Spinal cord (tissue), 10 donors: Measurements from ENCODE around the gene ZBP1. TPM values are rescaled to one million over a fixed set of nuclear protein-coding genes. Genes with fewer than 3 reads are reported as not detected.

Experiments used
- DNase-seq, 6 donors: peaks; one replicate each; pipeline versions ENCODE4 v3.0.0 to v3.0.0-alpha.2; 2013 to 2015; ENCODE audit warnings: low spot score in 6 of 6, low read depth in 4 of 6
- H3K27ac ChIP-seq: one replicate; pipeline ENCODE4 v1.5.1; 2013; ENCODE audit warnings: low read depth, low read length, control low read depth
- H3K27me3 ChIP-seq: one replicate; pipeline ENCODE4 v1.6.1; 2013; ENCODE audit warnings: low read length; ENCODE audit not compliant: control insufficient read depth, insufficient read depth
- H3K36me3 ChIP-seq: one replicate; pipeline ENCODE4 v1.6.1; 2013; ENCODE audit warnings: low read length; ENCODE audit not compliant: control insufficient read depth, insufficient read depth
- H3K4me1 ChIP-seq: one replicate; pipeline ENCODE4 v1.6.1; 2013; ENCODE audit warnings: low read length; ENCODE audit not compliant: control insufficient read depth, insufficient read depth
- H3K4me3 ChIP-seq: one replicate; pipeline ENCODE4 v1.5.1; 2013; ENCODE audit warnings: low read depth, low read length, control low read depth
- H3K9me3 ChIP-seq: one replicate; pipeline ENCODE4 v1.6.1; 2013; ENCODE audit warnings: low read length; ENCODE audit not compliant: control insufficient read depth, insufficient read depth
- WGBS: methylation state at CpG from one replicate; pipeline ENCODE4 v1.1.5; 2013; ENCODE audit warnings: missing lambda C conversion rate; ENCODE audit not compliant: insufficient coverage; 5-methylcytosine and 5-hydroxymethylcytosine counted together
- polyA plus RNA-seq, 2 donors: library from polyadenylated mRNA; unstranded; fragments of 120-200 nt; gene quantifications; one replicate each; pipeline ENCODE4 v1.2.1, GENCODE V29; 2013; ENCODE audit not compliant: insufficient read length in 2 of 2
- total RNA-seq, 2 donors: library from RNA; depleted of rRNA in 1 of 2; stranded (reverse); fragments of 120-200 nt in 1 of 2; fragments of >200 nt in 1 of 2; gene quantifications; one replicate each; pipeline versions ENCODE4 v1.2.3 to v1.2.4, GENCODE V29; 2013 to 2014
- donor health status: healthy.

The ZBP1 gene
- total and polyA plus RNA-seq, 4 donors = 0.06 to 0.20 (median 0.14) TPM; not detected in 1

DNA sequence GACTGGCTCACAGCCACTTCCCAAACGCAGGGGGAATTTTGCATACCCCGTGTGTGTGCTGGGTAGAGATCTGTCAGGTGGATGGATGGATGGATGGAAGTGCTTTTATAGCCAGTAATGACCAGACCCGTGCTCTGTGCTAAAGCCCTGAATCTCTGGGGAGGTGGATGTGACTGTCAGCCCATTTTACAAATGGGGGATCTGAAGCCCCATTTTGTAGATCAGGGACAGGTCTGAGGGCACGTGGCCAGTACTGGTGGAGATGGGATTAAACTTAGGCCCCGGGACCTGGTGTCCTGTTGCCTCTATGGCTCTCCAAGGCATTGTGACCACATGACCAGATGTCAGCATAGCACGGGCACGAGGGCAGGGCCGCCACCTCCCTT, 38.2 kb upstream of the ZBP1 start:
- Histone ChIP-seq H3K27me3 (no peaks in the 10 kb centered on the region), H3K4me1 (peaks cover 65% of the 10 kb centered on the region), H3K27ac (no peak overlapping the region), H3K9me3 (no peaks in the 10 kb centered on the region), H3K4me3 (no peak overlapping the region), H3K36me3 (peaks cover 62% of the 10 kb centered on the region)
- WGBS = 78% methylated on average over 8 of the region's 8 CpGs
- DNase-seq = no peak

GRCh38 chr20:57657535-57658446, 37.6 kb upstream of the ZBP1 start:
- Histone ChIP-seq H3K4me3 (no peak overlapping the region), H3K9me3 (no peaks in the 10 kb centered on the region), H3K27ac (no peak overlapping the region), H3K4me1 (peaks cover 58% of the 10 kb centered on the region), H3K36me3 (peaks cover 69% of the 10 kb centered on the region), H3K27me3 (no peaks in the 10 kb centered on the region)
- peak in 1 of 6 donors; percentile 8 for DNase-seq
- WGBS = 82% methylated on average over 31 of the region's 36 CpGs

DNA sequence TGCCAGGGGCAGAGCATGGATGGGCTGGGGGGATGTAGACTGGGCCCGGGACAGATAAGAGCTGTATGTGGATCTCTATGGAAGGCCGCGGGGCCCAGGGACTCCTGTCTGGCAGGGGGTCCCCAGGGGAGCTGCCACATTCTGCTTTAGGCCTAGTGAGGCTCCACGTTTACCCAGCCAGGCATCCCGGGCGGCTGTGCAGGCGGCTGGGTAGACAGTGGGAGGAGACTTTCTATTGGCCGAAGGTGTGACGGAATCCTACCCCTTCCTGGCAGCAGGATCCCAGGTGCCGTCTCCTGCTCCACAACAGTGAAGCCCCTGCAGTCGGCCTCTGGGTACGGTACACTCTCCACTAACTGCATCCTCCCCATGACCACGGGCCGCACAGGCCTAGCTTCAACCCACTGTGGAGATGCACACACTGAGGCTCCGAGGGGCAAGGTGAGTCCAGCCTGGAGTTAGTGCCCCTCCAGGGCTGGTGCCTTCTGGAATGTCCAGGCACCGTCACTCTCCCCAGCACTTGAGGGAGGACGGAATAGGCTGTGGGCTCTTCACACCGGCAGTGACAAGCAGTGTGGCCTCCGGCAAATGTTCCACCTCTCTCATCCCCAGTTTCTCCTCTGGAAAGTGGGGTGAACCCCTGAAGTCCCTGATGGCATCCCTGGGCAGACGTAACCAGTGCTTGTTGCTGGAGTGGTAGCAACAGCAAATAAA, 36.8 kb upstream of the ZBP1 start:
- Histone ChIP-seq H3K27me3 (no peaks in the 10 kb centered on the region), H3K4me3 (no peak overlapping the region), H3K4me1 (peaks cover 54% of the 10 kb centered on the region), H3K27ac (no peak overlapping the region), H3K9me3 (no peaks in the 10 kb centered on the region), H3K36me3 (peaks cover 77% of the 10 kb centered on the region)
- 93% methylated on average over 14 of the region's 20 CpGs for whole genome bisulfite sequencing
- DNase-seq = peak in 1 of 6 donors; percentile 0

DNA sequence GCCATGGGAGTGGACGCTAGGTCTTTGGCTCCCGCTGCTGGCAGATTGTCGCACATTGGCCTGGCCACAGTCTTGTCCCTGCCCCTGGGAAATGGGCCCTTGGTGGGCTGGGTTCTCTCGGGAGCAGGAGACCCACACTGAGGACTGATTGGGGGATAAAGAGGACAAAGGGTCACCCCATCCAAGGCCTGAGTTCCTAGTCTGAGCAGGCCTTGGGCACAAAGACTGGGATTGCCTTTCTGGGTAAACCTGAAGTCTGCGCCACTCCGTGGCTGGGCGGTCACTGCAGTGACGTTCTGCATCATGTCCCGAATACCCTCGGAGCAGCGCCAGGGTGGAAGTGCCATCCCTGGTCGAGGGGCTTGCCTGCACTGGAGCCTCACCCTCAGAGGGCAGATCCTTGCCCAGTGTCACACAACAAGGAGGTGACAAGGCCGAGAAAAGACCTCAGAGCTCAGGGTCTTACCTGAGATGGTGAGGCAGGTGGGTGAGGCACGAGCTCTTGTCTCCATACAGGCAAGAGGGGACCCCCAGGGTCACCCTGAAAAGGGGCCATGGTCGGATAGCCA, 36.1 kb upstream of the ZBP1 start:
- no peak overlapping the region for H3K27ac ChIP-seq
- peaks cover 81% of the 10 kb centered on the region for H3K36me3 ChIP-seq
- DNase-seq = peak in 1 of 6 donors; percentile 0
- no peak overlapping the region for H3K4me3 ChIP-seq
- WGBS = 89% methylated on average over 15 of the region's 15 CpGs
- H3K4me1 ChIP-seq = peaks cover 47% of the 10 kb centered on the region
- no peaks in the 10 kb centered on the region for H3K9me3 ChIP-seq
- no peaks in the 10 kb centered on the region for H3K27me3 ChIP-seq

- H3K4me1 ChIP-seq = peaks cover 42% of the 10 kb centered on the region
- no peaks in the 10 kb centered on the region for H3K9me3 ChIP-seq
- H3K27ac ChIP-seq = no peak overlapping the region
- H3K36me3 ChIP-seq = peaks cover 82% of the 10 kb centered on the region
- H3K4me3 ChIP-seq = no peak overlapping the region
- peak in 1 of 6 donors; percentile 3 for DNase-seq
- WGBS = 78% methylated on average over 8 of the region's 11 CpGs
- H3K27me3 ChIP-seq = no peaks in the 10 kb centered on the region
Measured at GRCh38 chr20:57655809-57656155, 35.6 kb upstream of the ZBP1 start.

DNA sequence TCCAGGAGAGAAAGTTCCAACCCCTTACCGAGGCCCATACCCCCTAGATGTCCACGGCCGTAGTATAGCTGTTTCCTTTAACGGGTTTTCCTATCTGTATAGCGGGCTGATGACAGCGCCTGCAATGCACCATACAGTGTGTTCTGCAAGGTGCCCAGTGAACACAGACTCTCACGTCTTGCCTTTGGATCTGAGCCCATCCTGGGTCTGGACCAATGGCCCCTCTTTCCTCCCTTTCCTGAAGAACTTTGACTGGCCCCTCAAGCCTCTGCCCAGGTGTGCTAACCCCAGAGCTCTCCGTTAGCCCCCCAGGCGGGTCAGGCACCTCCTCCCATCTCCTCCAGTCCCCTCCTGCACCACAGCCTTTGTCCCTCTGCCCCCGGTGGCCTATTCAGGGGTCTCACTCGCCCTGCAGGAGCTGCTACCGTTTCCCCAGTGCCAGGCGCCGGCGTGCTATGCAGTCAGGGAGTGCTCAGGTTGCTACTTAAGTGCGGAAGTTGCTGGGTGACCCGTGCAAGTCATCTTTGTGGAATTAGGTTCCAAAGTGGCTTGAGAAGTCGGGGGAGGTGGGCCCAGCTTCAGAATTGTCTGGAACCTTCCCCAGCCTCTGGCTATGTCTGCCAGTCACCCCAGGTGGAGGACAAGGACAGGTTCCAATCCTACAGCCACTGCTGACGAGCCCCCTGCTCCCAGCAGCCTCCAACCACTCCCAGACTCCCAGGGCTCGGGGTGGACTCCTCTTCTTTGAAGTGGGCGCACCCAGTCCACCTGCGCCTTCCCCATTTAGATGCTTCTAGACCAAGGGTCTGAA, 35.0 kb upstream of the ZBP1 start:
- Histone ChIP-seq H3K4me1 (peaks cover 40% of the 10 kb centered on the region), H3K36me3 (peaks cover 85% of the 10 kb centered on the region), H3K4me3 (no peak overlapping the region), H3K27ac (no peak overlapping the region), H3K9me3 (no peaks in the 10 kb centered on the region), H3K27me3 (no peaks in the 10 kb centered on the region)
- peak in 1 of 6 donors; percentile 6 for DNase-seq
- WGBS = 78% methylated on average over 21 of the region's 22 CpGs

DNA sequence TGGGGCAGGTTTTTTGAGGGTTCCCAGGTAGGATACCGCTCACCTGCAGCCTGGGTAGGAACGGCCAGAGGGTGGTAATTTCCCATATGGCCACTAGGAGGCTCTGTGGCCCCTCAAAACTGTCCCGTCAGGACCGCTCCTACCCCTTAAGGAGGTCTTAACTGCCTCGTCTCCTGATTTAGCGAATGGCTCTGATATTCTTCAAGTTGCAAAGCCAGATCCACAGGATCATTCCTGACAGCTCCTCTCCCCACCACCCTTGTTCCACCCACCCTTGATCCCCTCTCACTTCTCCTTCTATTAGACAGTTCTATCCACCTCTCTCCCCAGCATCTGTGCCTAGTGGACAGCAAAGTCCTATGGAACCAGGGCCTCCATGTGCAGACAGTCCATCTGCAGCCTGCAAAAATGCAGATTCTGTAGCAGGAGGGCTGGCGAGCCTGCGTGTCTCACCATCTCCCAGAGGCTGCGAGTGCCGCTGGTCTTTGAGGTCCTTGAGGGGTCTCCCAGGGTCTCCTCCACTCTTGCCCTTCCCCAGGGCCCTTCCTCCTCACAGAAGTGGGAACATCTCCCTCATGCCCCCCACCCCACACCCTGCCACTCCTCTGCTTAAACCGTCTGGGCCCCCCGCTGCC, 34.3 kb upstream of the ZBP1 start:
- no peak overlapping the region for H3K27ac ChIP-seq
- peaks cover 84% of the 10 kb centered on the region for H3K36me3 ChIP-seq
- 33% methylated on average over 9 of the region's 12 CpGs for whole genome bisulfite sequencing

GRCh38 chr20:57653910-57654309, 33.7 kb upstream of the ZBP1 start:
- no peak overlapping the region for H3K27ac ChIP-seq
- peaks cover 79% of the 10 kb centered on the region for H3K36me3 ChIP-seq
- no peaks in the 10 kb centered on the region for H3K9me3 ChIP-seq
- peaks cover 29% of the 10 kb centered on the region for H3K4me1 ChIP-seq
- no peak overlapping the region for H3K4me3 ChIP-seq
- WGBS = 69% methylated on average over 2 of the region's 5 CpGs
- no peaks in the 10 kb centered on the region for H3K27me3 ChIP-seq
- peak in 2 of 6 donors; percentile 16 to 23 for DNase-seq

More for the DNA sequence above, 34.3 kb upstream of the ZBP1 start:
- DNase-seq = peak in 5 of 6 donors; percentile 36 to 89 (median 45)
- Histone ChIP-seq H3K27me3 (no peaks in the 10 kb centered on the region), H3K4me3 (no peak overlapping the region), H3K4me1 (peaks cover 34% of the 10 kb centered on the region), H3K9me3 (no peaks in the 10 kb centered on the region)

- H3K4me1 ChIP-seq = peaks cover 28% of the 10 kb centered on the region
- H3K27me3 ChIP-seq = no peaks in the 10 kb centered on the region
- 93% methylated on average over 8 of the region's 8 CpGs for WGBS
- no peak overlapping the region for H3K4me3 ChIP-seq
- no peak for DNase-seq
- no peak overlapping the region for H3K27ac ChIP-seq
- no peaks in the 10 kb centered on the region for H3K9me3 ChIP-seq
- H3K36me3 ChIP-seq = peaks cover 75% of the 10 kb centered on the region
Measured at GRCh38 chr20:57653546-57653900, 33.3 kb upstream of the ZBP1 start.
